NCI-H2227 treated with DMSO at 0.1 percent for 48 hours (cell line): ENCODE results near the gene TOX4.
"Not testable (repeated sequence)": the region's sequence is repeated elsewhere in the genome, so short reads cannot be mapped to it uniquely, and the experiment has no call there.

ENCODE experiments used
- DNase-seq: peaks from one replicate; lab custom pipeline; 2025; lab: John Stamatoyannopoulos, UW

Gene TOX4

DNA sequence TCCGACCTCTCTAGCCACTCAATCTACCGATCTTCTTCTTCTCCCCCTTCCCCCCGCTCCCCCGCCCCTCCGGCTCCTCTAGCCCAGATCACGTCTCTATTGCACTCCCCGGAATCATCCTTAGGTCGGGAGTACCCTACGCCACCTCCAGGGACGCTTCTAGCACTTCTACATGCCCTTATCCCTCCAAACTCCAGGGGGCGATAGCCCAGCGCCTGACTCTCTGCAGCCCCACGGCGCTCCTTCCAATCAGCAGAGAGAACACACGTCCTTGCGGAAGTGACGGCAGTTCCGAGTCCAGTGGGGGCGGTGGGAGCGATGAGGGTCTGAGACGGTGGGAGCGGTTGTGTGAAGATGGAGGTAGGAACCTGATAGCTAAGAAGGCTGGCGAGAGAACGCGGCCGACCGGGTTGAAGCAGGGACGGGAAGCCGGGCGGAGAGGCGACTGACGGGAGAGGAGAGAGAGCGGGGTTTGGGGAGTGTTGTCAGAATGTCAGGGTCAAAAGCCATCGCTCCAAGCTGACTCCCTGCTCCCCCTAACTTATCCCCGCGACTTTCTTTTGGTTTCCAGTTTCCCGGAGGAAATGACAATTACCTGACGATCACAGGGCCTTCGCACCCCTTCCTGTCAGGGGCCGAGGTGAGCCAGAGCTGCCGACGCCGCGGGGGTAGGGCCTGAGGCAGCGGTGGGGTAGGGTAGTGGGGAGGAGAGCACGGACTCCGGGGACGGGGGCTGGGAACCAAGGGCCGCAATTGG lies at the start of gene TOX4, which contains the start of gene RAB2B:
Gene TOX4 (plus strand): TSS at position 271 of the 757 bp plus-strand sequence. CDS start 84 bp downstream, at position 355.
Gene RAB2B (minus strand): TSS at position 35 of the 757 bp plus-strand sequence. CDS start 87 bp downstream, outside the sequence.
- peak; percentile 99 for DNase-seq

DNA sequence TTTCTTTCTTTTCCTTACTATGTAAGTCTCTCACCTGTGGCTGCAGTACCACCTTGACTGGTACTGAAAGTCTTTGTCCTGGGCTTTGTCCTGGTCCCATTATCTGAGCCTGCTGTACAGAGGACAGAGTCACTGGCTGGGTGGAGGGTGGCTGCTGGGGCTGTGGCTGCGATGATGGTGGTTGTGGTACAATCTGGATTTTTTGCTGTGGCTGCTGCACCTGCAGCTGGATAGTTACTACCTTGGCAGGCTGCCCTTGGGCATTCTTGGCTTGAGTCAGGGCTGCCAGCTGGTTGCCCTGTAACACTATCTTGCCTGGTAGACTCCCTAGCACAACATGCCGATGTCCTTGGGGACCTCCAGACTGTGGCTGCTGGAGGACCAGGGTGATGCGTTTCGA lies 48.1 kb upstream of the TOX4 start:
- no peak for DNase-seq

DNA sequence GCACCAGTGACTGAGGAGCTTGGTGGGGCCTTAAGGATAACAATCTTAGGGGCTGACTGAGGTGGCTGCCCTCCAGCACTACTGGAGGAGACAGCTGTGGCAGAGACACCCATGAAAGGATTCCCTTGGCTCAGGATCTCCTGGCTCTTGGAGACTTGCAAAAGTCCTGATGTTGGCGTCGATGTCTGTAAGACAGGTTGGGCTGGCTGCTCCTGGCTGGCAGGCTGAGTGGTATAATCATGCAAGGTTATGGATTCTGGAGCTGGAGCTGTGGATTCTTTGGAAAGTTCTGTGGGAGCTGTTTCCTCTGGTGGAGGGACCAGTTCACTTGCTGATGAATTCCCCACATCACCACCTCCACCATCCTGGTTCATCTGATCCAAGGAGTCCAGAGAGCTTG lies 45.9 kb upstream of the TOX4 start:
- no peak for DNase-seq

DNA sequence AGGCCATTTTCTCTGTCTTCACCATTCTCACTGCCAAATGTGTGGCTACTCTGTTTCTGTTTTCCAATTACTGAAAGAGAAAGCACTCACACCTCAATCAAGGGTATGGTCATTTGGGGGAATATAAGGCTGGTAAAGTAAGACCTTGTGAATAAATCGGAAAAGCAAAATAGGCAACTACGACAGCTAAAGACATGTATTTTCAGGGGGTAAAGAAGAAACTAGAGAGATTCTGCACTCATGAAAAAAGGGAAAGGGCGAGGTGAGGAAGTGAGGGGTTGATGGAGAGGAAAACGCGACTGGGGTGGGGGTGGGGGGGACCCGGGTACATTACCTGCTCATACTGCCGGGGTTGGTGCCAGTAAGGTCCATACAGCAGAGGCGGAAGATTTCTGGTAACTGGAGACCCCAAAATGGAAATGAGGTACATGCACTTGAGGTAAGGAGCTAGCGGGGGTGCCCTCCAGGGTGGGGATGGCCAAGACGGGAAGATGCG lies 40.4 kb upstream of the TOX4 start:
- DNase-seq, result no peak

DNA sequence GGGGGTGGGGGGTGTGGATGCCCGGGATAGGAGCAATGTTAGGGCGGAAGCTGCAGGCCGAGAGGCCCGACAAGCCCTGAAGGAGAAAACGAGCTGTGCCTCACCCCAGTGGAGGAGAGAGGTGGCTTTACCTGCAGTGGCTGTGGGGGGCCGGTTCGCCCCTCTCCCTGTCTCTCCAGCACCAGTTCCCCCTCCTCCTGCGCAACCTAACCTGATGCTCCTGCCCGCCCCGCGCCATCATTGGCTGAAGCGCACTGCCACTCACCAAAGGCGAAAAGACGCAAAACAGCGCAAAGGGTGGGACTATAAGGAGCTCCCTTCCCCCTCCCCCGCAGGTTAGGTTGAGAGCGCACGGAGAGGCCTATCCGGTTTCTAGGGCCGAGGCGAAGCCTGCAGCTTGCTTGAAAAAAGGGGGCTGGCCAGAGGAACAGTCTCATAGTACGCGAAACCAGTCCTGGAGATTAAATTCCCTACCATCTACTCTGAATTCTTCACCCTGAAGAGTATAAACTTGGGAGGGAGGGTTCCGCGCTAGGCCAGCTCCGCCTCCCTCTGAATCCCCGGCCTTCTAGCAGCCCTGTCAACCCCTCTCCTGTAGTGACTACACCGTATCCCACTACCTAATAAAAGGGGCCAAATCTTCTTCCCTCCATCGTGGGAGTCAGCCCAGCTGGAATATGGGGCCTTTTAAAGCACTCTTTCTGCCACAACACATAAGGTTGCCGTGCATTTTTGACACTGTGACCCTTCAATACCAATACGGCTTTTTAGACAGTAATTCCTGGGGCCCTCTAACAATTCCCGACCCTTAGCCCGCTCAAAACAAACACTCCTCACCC lies 39.7 kb upstream of the TOX4 start:
- DNase-seq, result peak; percentile 94

DNA sequence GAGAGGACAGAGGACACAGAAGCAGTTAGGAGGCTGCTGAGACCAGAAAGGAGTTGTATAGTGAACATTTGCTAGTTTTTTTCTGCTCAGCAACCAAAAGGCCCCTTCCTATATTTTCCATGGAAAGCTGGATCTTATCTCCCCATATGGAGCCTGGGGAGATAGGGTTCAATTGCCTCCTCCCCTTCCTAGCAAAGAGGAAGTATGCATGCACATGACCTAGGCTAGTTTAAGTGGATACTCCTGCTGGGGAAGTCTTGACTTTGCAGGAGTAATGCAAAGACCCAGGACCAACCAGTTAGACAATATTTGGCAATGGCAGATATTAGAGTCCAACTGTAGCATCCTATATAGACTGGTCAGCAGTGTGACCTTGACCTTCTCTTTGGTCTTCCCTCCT lies 36.1 kb upstream of the TOX4 start:
- DNase-seq, result no peak

DNA sequence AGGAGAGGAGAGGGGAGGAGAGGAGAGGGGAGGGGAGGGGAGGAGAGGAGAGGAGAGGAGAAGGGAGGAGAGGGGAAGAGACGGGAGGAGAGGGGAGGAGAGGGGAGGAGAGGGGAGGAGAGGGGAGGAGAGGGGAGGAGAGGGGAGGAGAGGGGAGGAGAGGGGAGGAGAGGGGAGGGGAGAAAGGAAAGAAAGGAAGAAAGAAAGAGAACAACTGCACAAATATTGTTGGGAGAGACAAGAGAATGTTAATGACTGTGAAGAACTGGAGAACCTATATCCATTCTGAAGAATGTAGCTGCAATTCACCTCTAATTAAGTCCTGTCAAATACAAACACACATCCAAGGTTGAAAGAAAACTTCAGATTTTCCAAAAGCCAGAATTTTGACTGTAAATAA lies 34.3 kb upstream of the TOX4 start:
- not testable (repeated sequence) for DNase-seq

DNA sequence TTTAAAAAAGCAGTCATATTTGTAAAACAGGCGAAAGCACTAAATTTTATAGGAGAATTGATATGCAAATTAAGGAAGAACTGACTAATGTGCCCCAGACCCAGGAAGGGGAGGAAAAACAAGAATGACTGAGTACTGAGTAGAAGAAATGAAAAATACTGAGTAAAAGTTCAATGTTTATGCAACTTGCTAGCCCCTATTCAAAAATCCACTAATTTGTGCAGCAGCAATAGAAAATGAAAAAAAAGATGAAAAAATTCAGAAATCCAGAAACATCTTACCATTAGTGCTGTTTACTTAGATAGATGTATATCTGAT lies 27.1 kb upstream of the TOX4 start:
- no peak for DNase-seq

DNA sequence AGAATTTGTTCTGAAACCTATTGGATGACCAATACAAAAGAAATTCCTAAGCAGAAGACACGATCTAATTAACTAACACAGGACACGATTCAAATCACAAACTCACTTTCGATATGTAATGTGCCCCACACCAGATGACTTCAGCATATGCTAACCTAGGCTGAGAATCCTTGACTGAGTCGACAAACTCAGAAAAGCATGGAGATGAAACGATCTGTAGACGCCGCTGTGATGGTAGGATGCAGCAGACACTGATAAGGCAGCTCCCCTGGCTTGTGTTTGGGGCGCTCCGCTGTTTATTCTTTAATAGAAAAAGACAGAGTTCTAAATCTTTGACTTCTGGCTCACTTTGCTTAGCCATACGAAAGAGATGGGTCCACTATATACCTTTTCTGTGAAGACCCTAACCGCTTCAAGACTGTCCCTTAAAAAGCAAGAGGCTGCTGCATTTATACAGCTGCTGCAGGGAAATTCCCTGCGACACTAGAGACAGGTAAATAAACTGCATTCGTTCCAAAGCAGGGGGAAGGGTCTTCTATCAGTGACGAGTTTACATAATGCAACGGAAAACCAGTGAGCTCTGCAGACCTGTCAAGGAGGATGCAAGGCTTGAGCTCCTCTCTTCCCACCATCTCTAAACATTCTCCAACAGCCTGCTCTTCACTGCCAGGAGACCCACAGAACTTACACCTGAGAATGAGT lies 22.0 kb upstream of the TOX4 start:
- DNase-seq, result no peak

DNA sequence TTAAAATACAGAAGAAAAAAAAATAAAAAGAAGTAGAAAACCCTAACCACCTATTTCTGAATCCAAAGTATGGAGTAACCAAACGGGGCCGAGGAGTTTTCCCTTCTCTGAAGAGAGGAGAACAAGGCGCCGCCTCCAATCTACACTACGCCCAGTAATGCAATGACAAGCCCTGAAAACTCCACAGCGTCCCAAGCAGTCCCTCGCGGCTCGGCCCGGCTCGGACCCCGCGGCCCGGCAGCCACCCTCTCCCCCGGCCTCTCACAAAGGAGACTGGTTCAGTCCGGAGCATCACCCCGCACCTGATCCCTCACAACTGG lies 21.4 kb upstream of the TOX4 start:
- no peak for DNase-seq

DNA sequence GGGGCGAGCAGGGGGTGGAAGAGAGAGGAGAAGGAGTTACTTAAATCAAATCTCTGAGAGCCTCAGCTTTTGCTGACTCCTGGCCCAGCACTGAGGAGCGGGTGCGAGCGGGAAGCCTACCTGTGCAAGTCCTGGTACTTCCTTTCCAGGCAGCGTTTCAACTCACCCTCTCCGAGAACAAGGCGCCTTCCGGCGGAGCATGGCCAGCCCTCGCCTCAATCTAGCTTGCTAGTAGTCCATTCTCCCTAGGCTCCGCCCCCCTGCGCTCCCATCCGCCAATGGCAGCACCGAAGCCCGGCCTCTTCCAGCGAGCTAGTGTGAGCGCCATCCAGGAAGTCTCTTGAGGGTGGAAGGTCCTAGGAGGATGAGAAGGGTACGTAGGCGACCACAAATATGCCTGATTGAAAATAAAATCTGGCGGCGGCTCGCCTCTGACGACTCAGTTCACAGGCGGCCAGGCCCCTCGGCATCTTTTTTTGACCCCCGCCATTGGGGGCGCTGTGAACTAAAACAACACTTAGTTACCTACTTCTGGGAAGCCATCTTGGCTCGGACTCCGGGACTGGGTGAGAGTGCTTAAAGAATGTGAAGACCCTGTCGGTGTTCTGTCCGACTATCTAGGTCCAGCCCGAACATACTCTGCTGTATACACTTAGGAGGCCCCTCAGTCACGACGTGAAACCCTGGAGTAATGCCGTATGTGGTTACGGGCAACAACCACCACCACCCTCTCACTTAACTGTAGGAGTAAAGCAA lies 20.9 kb upstream of the TOX4 start, which contains the start of gene CHD8:
Gene CHD8 (minus strand): TSS at position 212 of the 756 bp plus-strand sequence. CDS start 24,480 bp downstream, outside the sequence.
- peak; percentile 99 for DNase-seq

DNA sequence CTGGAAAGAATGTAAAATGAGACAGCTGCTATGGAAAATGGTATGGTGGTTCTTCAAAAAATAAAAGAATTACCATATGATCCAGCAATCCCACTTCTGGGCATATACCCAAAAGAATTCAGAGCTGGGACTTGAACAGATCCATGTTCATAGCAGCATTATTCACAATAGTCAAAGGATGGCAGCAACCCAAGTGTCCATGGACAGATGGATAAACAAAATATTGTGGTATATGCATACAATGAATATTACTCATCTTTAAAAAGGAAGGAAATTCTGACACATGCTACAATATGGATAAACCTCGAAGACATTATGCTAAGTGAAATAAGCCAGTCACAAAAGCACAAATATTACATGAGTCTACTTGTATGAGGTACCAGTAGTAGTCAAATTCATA lies 9.4 kb upstream of the TOX4 start:
- DNase-seq, result no peak

DNA sequence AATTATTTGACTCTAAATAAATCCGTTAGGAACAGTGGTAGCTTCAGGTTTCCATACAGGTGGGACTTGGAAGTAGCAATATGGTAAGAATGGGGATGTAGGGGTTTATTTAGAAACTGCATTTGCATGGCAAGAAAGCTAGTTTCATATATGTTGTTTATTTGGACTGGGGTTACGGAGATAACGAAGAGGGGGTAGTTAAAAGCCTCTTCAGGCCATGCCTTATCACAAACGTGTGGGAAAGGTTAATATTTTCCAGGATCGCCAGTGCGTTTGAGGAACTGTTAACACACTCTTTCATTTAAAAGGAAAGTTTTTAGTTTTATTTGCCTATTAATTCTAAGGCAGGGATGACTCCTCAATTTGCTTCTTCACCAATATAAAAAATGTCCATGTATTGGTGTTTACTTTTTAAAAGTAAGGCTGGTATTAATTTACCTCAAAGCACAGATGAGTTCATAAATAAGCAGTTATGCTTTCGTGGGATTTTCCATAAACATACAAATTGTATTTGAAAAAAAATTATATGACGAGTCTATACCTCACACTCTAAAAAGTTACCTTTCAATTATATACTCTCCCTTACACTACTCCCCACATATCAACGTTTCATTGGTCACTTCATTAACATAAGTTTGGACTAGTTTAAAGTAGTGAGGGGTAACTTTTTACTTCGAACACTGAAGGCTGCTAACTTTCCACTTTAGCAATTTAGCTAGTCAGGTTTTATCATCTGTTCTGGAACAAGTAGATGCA lies 1.1 kb upstream of the TOX4 start:
- DNase-seq, result no peak

DNA sequence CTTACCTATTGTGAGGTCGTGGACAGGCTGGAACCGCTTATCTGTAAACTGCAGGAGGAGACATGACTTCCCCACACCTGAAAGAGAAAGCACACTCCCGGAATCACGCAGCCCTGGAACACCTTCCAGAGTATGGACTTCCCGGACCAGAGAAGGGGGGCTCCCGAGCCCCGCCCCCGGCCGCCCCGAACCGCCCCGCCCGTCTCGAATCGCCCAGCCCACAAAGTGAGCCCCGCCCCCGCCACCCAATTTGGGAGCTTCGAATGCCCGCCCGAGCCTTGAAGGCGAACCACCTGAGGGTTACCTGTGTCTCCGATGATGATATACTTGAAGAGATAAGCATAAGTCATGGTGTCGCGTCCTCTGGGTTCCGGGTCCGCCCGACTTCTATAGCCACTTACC lies 471 bp upstream of the TOX4 start:
- DNase-seq, result no peak

DNA sequence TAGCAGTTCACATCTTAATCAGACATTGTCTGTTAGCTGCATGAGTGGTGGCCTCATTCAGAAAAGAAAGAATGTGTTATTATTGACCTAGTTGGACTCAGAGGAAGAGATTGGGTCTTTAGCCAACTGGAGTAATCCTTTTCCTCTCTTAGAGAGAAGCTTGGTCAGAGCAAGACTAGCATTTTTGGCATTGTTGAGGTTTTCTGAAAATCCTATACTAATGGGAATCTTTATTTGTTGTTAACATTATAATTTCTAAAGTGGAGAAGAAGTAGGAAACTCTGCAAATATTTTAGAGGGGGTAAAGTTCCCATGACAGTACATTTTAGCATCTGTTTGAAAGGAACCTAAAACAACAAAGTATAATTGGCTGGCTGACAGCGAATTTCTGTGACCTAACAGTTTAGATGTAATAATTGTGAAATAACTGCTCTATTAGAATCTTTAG lies 9.7 kb downstream of the TOX4 start:
- no peak for DNase-seq

DNA sequence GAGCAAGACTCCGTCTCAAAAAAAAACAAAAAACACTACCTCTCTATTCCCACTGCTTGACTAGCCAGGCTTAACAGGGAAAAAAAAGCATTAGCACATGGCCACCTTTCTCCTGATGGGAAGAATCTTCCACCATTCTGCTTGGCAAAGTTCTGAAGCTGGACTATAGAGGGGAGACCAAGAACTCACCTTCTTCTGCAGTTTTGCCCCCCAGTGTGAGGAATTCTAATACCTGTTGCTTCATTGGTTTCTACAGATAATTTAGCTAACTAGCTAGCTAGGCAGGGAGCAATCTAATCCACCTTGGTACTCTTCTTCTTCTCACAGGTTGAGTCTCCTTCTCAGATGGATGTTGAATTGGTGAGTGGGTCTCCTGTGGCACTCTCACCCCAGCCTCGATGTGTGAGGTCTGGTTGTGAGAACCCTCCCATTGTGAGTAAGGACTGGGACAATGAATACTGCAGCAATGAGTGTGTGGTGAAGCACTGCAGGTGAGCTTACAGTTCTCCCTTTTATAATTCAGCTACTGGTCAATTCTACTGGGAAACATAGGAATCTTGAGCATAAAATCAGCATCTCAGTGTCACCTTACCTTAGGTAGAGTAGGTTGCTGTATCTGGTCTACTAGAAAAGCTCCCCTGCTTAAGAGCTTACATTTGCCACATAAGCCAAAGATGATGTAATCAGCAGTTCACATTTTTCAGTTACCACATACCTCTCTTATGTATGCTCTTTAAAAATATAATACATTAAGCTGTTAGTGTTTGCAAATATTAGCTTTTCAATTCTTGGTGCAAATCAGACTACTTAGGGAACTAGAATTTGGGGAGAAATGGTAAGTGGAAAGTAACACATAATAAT lies 18.1 kb downstream of the TOX4 start:
- no peak for DNase-seq

DNA sequence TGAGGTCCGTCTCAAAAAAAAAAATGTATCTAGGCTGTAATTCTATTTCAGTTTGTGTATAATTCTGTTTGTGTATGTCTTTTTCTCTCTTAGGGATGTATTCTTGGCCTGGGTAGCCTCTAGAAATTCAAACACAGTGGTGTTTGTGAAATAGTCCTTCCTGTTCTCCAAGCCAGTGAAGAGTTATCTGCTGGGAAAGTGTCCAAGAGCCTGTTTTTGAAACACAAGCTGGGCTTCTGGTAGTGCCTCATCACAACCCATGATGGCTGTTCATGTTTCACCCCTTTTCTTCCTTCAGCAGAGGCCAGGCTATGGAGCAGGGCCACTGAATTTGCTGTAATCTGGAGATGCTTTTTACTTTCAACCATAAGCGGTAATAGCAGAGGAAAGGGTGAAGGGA lies 19.5 kb downstream of the TOX4 start:
- no peak for DNase-seq

DNA sequence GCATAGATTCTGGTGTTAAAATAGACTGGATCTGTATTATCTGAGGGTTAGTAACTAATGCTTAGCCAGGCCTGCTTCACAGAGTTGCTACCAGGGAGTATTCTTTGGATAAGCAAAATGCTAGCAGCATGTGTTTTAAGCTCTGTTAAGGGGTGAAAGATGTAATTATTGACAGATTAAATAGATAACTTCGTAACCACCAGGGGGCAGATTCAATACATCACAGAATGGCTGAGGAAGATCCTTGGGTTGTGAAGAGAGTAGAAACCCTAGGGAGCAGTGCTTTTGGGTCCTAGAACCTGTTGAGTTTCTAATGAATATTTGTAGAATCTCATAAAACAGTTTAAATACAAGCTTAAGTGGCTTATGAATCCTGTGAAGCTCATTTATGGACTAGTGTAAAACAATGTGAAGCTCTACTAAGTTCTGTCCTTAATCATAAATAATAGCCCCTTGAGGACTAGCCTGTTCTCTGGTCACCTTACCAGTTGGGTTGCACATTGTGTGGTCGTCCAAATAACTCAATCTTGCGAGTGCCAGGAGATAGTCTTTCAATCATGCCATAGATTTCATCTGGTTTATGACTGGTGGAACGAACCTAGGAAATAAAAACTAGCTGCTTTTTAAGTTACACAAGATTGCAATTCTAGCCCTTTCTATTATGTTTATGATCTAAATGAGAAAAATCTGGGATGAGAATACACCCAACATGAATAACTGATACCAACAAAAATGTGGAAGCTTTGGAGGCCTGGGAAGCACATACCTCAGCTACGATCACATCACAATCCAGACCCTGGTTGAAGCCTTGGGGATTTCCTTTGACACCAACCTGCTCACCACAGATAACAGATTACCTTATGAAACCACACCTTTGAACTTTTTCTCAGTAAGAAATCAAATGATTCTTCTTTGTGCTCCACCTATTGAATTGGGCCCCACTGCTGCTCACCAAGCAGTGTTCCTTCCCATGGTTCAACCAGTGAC lies 21.8 kb downstream of the TOX4 start:
- peak; percentile 47 for DNase-seq

DNA sequence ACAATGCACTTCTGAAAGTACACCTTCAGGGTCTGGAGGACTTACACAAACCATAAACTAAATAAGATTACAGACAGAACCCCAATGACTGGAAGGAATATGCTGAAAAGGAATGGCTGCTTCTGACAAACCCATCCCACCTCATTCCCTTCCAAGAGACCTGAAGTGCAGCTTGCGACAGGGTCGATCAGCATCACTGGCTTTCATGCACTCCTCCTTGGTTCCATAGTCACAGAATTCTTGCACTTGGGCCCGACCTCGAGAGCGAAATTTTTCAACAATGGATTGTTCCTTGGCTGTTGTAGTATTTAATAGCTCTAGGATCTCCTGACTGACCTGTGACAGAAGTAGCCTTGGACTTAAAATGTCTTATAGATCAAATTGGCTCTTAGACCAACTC lies 24.6 kb downstream of the TOX4 start:
- no peak for DNase-seq
